NK-92 (cell line): ENCODE measurements around the gene USP48.
"Not testable (repeated sequence)": the region's sequence is repeated elsewhere in the genome, so short reads cannot be mapped to it uniquely, and the experiment has no call there.

Experiments
- DNase-seq: peaks from one replicate; lab custom pipeline; 2025; ENCODE audit not compliant: unreplicated experiment; lab: John Stamatoyannopoulos, UW

USP48 gene

DNA sequence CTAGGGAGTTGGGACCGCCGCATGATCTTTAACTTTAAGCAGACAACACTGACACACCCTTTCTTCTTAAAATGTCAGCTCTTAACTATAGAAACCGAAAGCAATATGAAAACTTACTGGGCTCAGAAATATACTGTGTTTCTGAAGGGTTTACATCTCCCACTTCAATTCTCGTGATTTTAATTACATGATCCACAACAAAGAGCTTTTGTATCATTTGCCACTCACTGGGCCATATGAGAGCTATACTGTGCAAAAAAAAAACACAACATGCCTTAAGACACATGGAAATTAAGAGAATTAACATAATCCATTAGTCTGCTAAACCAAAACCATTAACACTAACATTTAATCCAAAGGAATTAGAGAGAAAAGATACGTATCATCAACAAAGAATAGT, 78.8 kb downstream of the USP48 start:
- DNase-seq = no peak

GRCh38 chr1:21703318-21703963, 79.5 kb downstream of the USP48 start:
- no peak for DNase-seq

- no peak for DNase-seq
These were observed 80.2 kb downstream of the USP48 start for GRCh38 chr1:21702780-21703179.

GRCh38 chr1:21701401-21701800, 81.5 kb downstream of the USP48 start:
- no peak for DNase-seq

- DNase-seq = no peak
These were observed 82.9 kb downstream of the USP48 start for GRCh38 chr1:21700094-21700493.

DNA sequence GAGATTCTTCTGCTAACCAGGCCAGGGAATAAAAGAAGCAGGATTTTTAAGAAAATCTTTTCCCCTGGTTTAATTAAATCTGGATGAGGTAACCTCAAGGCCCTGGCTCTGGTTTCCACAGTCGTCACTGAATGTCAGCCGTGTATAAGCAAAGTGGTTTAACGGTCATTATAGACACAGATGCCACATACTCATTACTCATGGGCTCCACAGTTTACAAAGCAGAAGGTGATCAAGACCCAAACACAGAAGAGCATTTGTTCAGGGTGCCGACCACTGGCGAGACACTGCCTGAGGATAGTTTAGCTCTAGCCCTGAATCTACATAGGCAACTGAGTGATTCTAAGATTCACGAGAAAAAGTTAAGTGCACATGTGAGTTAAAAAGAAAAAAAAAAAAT, 86.0 kb downstream of the USP48 start:
- no peak for DNase-seq

- DNase-seq = no peak
These were observed 89.2 kb downstream of the USP48 start for GRCh38 chr1:21693732-21694131.

DNA sequence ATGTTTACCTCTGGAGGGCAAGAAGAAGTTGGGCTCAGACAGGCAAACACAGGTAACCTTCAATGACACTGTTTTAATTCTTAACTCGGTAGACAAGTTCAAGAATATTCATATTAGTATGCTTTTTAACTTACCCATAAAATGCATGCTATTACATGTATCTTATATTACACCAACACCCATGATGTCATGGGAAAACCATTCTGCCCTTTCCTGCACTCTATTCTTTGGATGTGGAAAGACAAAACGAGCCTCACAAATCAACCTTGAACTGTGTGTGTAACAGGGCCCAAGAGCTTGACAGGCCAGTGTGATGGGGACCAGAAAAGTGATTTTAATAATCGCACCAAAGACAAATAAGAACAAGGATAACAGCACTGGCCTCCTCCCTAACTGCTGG, 91.2 kb downstream of the USP48 start:
- no peak for DNase-seq

GRCh38 chr1:21689661-21690372, 93.1 kb downstream of the USP48 start:
- DNase-seq = no peak

DNA sequence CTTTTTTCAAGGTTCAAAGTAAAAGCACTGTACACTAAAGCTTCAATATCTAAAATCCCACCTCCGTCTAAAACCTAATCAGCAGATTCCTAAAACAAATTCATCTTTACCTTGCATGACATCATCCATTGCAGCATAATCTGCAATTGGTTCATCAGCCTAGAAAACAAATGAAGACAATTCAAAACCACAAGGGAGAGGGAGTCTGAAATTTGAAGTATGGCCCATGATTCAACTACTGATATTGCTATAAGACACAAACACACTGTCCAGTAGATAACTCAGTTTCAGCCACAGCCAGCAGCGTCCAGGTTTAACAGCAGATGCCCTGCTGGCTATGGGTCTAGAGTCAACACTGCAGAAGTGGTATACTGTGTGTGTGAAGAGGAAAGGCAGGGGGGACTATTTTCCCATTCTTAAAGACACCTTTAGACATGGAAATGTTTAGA, 95.8 kb downstream of the USP48 start:
- no peak for DNase-seq

GRCh38 chr1:21685946-21686678, 96.8 kb downstream of the USP48 start:
- DNase-seq = no peak

DNA sequence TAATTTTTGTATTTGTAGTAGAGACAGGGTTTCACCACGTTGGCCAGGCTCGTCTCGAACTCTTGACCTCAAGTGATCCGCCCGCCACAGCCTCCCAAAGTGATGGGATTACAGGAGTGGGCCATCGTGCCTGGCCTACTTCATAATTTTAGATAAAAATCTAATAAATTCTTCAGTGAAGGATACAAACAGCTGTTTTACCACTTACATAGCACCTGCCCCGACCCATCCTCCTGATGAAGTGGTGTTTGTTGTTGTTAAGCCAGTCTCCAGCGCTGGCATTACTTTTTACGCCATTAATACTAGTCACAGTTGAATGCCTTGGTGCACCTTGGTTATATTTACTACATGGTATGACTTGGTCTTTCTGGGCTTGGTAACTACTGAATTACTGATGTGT, 101.5 kb downstream of the USP48 start:
- DNase-seq = no peak

- no peak for DNase-seq
These were observed 102.0 kb downstream of the USP48 start for GRCh38 chr1:21680918-21681317.

- no peak for DNase-seq
These were observed 102.6 kb downstream of the USP48 start for GRCh38 chr1:21680381-21680780.

DNA sequence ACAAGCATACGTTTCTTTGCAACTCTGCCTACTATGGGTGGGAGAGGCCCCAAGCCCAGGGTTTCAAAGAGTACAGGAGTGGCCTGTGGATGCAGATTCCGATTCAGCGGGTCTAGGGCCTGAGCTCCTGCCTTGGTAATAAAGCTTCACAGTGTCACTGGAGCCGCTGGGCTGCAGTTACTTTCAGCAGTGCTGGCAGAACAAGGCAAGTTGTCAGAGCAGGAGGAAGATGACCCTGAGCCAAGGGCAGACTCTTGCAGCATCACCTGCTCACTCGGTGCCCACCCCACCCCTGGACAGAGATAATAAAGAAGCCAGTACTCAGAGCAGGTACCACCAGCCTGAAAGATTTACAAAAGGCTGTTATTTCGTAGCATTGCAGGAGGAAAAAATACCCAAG, 105.8 kb downstream of the USP48 start:
- no peak for DNase-seq

- DNase-seq = no peak
These were observed 108.0 kb downstream of the USP48 start for GRCh38 chr1:21674957-21675356.

GRCh38 chr1:21673853-21674252, 109.1 kb downstream of the USP48 start:
- not testable (repeated sequence) for DNase-seq

- no peak for DNase-seq
These were observed 109.6 kb downstream of the USP48 start for GRCh38 chr1:21673277-21673780.

DNA sequence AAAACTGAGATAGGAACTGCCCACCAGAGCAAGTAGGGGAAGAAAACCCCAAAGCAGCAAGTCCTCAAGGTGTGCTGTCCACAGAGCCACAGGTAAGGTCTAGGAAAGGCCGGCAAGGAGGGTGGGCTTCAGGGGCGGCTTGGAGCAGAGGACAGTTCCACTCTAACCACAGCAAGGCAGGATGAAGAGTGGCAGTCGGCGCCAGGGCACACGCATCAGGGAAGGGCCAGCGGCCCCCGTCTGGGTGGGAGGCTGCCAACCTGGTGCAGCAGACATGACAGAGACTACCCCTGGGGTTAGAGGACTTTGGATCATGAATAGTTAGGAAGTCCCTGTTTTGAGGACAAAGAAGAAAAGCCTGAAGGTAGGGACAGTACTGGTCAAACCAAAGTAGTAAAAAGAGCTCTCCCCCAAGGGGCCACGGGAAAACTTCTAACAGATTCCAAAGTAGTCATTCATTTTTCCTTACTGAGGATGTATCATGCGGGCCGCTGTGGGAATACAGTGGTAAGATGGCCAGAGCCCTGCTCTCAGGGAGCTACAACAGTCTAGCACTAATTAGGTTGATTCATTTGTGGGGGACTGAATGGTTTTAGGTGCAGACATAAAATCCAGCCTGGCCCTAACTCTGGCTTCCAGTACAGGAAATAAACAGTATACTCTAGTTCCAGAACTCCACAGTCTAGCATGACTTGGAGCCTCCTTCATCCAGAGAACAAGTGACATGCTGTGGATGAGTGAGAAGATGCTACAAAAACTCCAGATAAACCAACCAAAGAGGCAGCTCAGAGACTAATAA, 110.3 kb downstream of the USP48 start:
- no peak for DNase-seq

- DNase-seq = no peak
These were observed 111.0 kb downstream of the USP48 start for GRCh38 chr1:21671915-21672314.
